H1 (cell line): Measurements from ENCODE around the gene PHLDA3.

ENCODE experiments used
- CHD1 ChIP-seq: IDR thresholded peaks from 2 replicates; pipeline ENCODE4 v1.6.1; 2012; ENCODE audit warnings: low read depth, low read length, improper control_type of control experiment
- CREB1 ChIP-seq: IDR thresholded peaks from 2 replicates; pipeline ENCODE4 v1.6.1; 2012; ENCODE audit warnings: inconsistent platforms
- JUN ChIP-seq: IDR thresholded peaks from 2 replicates; pipeline ENCODE4 v1.6.1; 2011; ENCODE audit warnings: low read depth, mild to moderate bottlenecking, improper control_type of control experiment, low read length
- KDM5A ChIP-seq: fragments of 200-600 bp; IDR thresholded peaks from 2 replicates; pipeline ENCODE4 v1.7.1; 2012; ENCODE audit warnings: mild to moderate bottlenecking, low read length, inconsistent platforms, mixed read lengths
- MAX ChIP-seq: IDR thresholded peaks from 2 replicates; pipeline ENCODE4 v1.6.1; 2012; ENCODE audit warnings: inconsistent platforms
- NRF1 ChIP-seq: IDR thresholded peaks from 2 replicates; pipeline ENCODE4 v1.6.1; 2011; ENCODE audit warnings: mild to moderate bottlenecking, low read depth, low read length, improper control_type of control experiment
- POLR2A ChIP-seq, 2 experiments: IDR thresholded peaks; 1 replicate in 1 of 2; 2 replicates in 1 of 2; pipeline ENCODE4 v1.6.1; 2011; ENCODE audit warnings: low read depth in 2 of 2, low read length in 2 of 2, mild to moderate bottlenecking in 2 of 2; ENCODE audit errors: control extremely low read depth in 1 of 2
- POLR2AphosphoS5 ChIP-seq: IDR thresholded peaks from 2 replicates; pipeline ENCODE4 v1.6.1; 2011; ENCODE audit warnings: low read depth, low read length
- SUZ12 ChIP-seq: fragments of 200-600 bp; sonication (generic); IDR thresholded peaks from 2 replicates; pipeline ENCODE4 v1.6.1; 2012; ENCODE audit warnings: mild to moderate bottlenecking, inconsistent platforms, low read length, moderate library complexity, mixed read lengths
- TBP ChIP-seq: IDR thresholded peaks from 2 replicates; pipeline ENCODE4 v1.6.1; 2011; ENCODE audit warnings: low read depth, low read length, improper control_type of control experiment
- TF ChIP-seq, protein P1 (sequence below), 3 experiments: IDR thresholded peaks; 1 replicate in 2 of 3; 2 replicates in 1 of 3; pipeline versions ENCODE4 v1.5.1 to v1.6.1; 2011; ENCODE audit warnings: low read length in 3 of 3, mild to moderate bottlenecking in 3 of 3, inconsistent platforms in 2 of 3, low read depth in 1 of 3, moderate library complexity in 1 of 3; ENCODE audit not compliant: insufficient read depth in 1 of 3; ENCODE audit errors: control extremely low read depth in 1 of 3

DNA sequence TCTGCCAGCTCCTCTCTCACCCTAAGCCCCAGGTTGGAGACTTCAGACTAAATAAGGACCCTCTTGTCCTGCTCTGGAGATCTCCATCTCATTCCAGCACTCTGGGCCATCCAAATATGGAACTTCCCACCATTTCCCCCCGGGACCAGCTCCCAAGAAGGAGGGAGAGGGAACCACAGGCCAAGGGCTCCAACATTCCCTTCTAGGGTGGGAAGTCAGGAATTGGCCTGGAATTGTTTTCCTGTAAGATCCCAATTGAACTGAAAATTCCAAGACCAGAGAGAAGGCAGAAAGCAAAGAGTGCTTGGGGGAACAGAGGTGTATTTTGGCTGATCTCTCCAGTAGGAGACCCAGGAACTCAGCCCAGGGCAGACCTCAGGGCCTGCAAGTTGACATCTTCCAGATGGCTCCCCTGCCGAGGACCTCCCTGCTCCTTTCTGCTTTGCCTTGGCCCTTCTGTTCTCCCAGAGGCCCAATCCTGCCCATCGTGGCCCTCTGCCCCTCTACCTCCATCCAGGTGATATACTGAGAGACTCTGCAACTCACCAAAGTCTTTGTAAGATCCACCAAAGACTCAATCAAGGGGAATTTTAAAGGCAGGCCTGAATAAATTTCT is 23.0 kb upstream of the PHLDA3 start:
- TF ChIP-seq, protein P1, sequence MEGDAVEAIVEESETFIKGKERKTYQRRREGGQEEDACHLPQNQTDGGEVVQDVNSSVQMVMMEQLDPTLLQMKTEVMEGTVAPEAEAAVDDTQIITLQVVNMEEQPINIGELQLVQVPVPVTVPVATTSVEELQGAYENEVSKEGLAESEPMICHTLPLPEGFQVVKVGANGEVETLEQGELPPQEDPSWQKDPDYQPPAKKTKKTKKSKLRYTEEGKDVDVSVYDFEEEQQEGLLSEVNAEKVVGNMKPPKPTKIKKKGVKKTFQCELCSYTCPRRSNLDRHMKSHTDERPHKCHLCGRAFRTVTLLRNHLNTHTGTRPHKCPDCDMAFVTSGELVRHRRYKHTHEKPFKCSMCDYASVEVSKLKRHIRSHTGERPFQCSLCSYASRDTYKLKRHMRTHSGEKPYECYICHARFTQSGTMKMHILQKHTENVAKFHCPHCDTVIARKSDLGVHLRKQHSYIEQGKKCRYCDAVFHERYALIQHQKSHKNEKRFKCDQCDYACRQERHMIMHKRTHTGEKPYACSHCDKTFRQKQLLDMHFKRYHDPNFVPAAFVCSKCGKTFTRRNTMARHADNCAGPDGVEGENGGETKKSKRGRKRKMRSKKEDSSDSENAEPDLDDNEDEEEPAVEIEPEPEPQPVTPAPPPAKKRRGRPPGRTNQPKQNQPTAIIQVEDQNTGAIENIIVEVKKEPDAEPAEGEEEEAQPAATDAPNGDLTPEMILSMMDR (IDR thresholded peaks at IDR 0.05; ENCODE audit: control extremely low read depth in 1 of 3, insufficient read depth in 1 of 3, low read depth in 1 of 3, low read length in 3 of 3), result no peak
- TF ChIP-seq POLR2A (IDR thresholded peaks at IDR 0.05; ENCODE audit: control extremely low read depth in 1 of 2, low read depth in 2 of 2, low read length in 2 of 2), result no peak
- no peak for TF ChIP-seq CREB1
- TF ChIP-seq SUZ12, result no peak
- TF ChIP-seq CHD1, result no peak
- no peak for TF ChIP-seq POLR2AphosphoS5
- no peak for TF ChIP-seq JUN
- no peak for TF ChIP-seq MAX
- TF ChIP-seq KDM5A, result no peak
- no peak for TF ChIP-seq TBP
- TF ChIP-seq NRF1, result no peak
